GOT3 (cell line): ENCODE results near the gene RASSF8.

Source experiments
- DNase-seq: peaks from one replicate; lab custom pipeline; 2025; ENCODE audit warnings: mixed read lengths; lab: John Stamatoyannopoulos, UW

The RASSF8 gene

DNA sequence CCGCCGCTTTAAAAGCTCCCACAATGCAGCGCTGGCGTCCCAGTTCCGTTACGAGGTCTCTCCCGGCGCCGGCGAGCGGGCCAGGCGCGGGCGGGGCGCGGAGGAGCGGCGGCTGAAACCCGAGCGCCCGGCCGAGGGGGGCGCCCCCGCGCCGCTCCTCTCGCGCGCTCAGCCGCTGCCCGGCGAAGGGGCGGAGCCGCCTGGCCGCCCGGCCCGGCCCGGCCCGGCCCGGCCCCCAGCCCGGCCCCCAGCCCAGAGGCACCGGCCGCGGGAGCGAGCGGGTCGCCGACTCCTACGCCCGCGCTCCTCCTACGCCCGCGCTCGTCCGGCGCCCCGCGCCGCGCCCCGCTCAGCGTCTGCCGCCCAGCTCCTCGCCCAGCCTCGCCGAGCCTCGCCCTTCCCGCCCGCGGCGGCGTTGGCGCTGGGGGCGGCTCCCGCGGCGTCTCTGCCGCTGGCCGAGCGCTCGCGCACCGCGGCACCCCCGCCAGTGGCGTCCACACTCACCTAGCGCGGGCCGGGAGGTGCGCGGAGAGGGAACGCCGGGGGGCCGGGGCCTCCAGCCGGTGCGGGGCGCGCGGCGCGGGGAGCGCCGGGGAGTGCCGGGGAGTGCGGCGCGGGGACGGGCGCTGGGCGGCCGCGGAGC is at the start of gene RASSF8:
TSS of gene RASSF8 (plus strand) at position 255 of the 643 bp plus-strand sequence. CDS start 96,662 bp downstream, outside the sequence.
- DNase-seq, result peak; percentile 54

- no peak for DNase-seq
Measured at GRCh38 chr12:25914551-25914950, 43.9 kb upstream of the RASSF8 start.

DNA sequence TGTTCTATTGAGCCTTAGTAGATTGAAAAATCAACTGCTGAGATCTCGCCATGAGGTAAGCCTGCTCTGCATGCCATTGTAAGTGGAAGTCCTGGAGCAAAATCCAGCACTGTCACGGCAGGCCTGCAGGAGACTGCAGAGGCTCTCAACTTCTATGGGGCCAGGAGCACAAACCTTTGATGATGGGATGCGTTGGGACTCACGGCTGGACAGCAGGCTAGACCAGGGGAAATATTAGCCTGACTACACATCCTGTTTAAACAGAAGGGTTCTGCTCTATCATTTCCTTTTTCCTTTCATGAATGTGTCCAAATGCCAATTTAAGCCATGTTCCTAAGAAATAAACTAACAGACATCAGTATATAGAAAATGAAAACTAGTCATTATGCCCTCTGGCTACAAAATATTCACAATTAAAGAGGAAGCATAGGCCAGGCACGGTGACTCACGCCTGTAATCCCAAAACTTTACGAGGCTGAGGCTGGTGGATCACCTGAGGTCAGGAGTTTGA is 33.9 kb upstream of the RASSF8 start:
- DNase-seq, result no peak

GRCh38 chr12:25925064-25925463 is 33.4 kb upstream of the RASSF8 start:
- no peak for DNase-seq

DNA sequence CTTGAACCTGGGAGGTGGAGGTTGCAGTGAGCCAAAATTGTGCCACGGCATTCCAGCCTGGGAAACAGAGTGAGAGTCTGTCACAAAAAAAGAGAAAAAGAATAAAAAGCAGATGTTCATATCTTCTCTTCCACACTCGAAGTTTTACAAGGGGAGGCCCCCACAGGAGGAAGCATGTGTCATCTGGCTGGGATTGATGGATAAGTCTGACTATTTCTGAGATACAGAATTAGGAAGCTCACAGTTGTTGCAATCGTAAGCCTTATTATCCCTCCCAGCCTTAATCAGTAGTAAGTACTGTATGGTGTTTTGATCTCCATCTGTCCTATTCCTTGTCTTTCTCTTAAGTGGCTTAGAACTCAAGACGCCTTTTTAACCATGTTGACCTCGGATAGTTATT is 31.9 kb upstream of the RASSF8 start:
- no peak for DNase-seq

- DNase-seq, result no peak
Measured at GRCh38 chr12:25929142-25929541, 29.3 kb upstream of the RASSF8 start.

GRCh38 chr12:25932971-25933370 is 25.5 kb upstream of the RASSF8 start:
- DNase-seq, result no peak

- DNase-seq, result no peak
Measured at GRCh38 chr12:25934456-25934855, 24.0 kb upstream of the RASSF8 start.

DNA sequence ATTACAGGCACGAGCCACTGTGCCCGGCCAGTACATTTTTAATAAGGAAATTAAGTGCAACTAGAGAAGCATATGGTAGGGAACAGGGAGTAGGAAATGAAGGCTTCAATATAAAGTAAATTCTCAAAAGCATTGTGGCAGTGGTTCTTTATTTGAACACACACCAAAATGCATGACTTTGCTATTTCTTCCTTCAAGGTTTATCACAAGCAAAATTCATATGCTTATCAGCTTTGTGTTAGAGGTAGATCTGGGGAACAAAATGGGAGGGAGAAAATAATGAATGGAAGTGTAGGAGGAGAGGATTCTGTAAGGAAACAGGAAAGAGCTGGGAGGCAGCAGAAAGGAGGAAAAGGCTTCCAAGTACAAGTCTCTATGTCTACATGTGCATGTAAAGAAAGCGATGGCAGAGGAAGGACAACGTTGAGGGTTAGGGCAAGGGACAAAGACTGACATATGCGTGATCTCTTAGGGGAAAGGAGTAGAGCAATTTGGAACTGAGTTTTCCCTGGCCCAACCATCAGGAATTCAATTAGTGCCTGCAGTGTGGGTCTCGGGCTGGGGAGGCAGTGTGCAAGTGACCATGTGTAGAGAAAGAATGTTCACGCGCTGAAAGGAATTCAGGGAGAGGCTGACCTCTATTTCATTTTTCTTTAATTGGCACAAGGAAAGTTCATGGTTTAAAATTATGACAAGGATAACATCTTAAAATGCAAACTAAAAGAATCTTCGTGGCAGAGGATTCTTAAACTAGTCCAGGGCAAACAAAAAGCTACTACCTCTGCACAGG is 22.9 kb upstream of the RASSF8 start:
- DNase-seq, result no peak

DNA sequence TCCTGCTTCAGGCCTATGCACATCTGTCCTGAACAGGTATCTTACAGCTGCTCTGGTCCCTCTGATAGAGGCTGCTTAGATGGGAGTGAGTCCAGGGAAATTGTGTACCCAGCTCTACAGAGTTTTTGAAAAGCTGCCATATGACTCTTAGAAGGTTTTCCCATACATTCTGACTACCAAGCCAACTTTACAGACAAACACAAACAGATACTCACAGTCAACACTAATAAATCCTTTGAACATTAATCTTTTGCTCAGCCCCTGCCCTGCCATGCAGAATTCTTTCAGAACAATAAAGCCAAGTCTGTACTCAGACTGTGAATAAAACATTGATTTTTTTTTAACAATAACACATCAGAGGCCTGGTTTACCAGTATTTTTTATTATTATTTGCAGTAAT is 21.4 kb upstream of the RASSF8 start:
- DNase-seq, result no peak

GRCh38 chr12:25938581-25938980 is 19.9 kb upstream of the RASSF8 start:
- DNase-seq, result no peak

DNA sequence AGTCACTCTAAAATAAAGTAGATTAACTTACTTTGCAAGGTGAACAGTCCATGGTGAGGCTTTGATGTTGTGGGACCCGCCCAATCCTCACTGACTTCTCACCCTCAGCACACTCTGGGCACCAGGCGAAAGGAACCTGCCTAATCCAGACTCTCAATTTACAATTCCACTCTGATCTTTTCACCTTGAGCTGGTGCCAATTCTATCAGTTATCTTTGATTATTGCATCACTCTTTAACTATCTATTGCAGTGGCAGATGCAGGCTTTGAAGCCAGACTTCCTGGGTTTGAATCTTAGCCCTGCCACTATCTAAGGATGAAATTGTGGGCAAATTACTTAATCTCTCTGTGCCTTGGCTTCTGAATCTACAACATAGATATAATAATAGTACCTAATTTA is 18.9 kb upstream of the RASSF8 start:
- DNase-seq, result no peak

GRCh38 chr12:25940886-25941285 is 17.6 kb upstream of the RASSF8 start:
- no peak for DNase-seq

- DNase-seq, result no peak
Measured at GRCh38 chr12:25942709-25943108, 15.8 kb upstream of the RASSF8 start.

- no peak for DNase-seq
Measured at GRCh38 chr12:25943940-25944339, 14.5 kb upstream of the RASSF8 start.

- DNase-seq, result no peak
Measured at GRCh38 chr12:25949343-25949742, 9.1 kb upstream of the RASSF8 start.

GRCh38 chr12:25950329-25951115 is 8.0 kb upstream of the RASSF8 start:
- no peak for DNase-seq

- no peak for DNase-seq
Measured at GRCh38 chr12:25957793-25958427, 572 bp upstream of the RASSF8 start.

DNA sequence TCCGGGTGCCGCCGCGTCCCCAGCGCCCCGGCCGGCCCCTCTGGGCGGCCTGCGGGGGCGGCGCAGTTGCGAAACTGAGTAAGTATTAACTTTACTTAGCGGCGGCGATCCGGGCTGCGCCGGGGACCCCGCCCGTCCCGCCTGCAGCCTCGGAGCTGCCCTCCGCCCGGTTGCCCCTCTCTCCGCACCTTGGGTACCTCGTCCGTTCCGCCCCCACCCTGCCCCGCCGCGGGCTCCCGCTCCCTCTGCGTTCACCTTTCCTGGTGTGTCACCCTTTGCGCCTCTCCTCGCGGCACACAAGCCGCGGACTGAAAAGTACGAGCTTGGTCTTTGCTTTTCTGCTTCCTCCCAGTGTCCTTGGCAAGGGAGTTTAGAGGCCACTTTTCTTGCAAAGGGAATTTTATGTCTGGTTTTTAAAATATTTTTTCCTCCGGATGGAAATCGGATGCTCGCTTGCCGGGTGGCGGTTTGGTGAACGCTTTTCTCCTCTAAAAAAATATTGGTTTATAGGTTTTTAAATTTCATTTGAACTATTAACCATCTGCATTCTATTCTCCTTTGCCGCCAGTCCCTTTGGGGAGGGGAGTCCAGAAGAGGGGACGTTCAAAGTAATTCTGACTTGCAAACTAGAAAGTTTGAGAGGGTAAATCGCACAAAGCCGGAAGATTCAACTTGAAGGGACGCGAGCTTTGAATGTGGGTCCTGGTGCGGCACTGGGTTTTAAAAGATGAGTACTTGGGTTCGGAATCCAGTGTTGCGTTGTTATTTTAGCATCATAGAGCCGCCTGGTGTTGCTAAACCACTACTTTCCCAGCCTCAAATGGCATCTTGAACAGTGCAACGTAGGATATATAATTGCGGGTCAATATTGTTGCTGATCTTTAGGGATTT is 834 bp downstream of the RASSF8 start:
- DNase-seq, result no peak

DNA sequence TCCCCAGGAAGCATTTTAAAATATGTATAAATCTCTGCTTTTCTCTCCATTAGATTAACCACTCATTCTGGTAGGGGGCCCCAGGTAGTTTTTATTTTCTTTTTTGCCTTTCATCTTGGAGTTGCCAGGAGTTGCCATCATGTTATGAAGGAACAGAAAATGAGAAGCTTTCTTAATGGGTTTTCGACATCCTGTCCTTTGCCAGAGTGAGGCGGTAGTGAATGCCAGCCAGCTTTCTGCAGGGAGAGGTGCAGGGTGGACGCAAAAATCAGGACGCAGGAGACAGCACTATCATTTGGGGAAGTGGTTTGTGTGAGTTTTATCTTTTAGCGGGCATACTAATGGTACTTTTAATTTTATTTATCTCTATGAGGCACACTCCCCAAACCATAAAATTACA is 1.7 kb downstream of the RASSF8 start:
- no peak for DNase-seq

DNA sequence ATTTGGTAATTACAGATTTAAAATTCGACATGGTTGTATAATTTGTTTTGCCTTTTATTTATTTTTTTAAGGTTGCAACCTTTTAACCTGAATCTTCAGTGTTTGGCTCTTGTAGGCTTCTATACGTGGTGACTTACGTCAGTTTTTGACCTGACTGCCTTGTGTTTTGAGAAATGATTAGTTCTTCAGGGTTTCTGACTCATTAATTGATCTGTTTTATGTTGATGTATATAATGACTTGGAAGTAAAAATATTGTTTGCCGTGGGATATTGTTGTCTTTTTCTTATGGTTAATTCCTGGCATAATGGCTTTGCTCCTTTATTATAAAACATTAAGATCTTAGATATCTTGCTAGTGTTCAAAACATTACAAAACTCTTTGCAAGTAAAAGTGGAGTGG is 2.5 kb downstream of the RASSF8 start:
- no peak for DNase-seq
